OCI-LY1 (cell line): Measurements from ENCODE around the gene PDE9A.

Experiments
- H2AFZ ChIP-seq: fragments of 200-600 bp; sonication (generic), shearing (Covaris generic); 2 replicates; pipeline ENCODE4 v1.6.0; 2014; ENCODE audit warnings: antibody characterized with exemption, mild to moderate bottlenecking, low read length
- H3F3A ChIP-seq: fragments of 200-600 bp; sonication (generic), shearing (Covaris generic); 2 replicates; pipeline ENCODE4 v1.6.0; 2014; ENCODE audit warnings: mild to moderate bottlenecking, antibody characterized with exemption, low read length, moderate library complexity; ENCODE audit not compliant: insufficient read depth
- H3K27ac ChIP-seq: fragments of 200-600 bp; sonication (generic); 2 replicates; pipeline ENCODE4 v1.5.1; 2014; ENCODE audit warnings: low read length, mixed run types, mild to moderate bottlenecking, low read depth; ENCODE audit not compliant: poor library complexity, severe bottlenecking
- H3K27me3 ChIP-seq: fragments of 200-600 bp; sonication (generic); 2 replicates; pipeline ENCODE4 v1.6.0; 2014; ENCODE audit warnings: antibody characterized with exemption, mild to moderate bottlenecking, low read length, moderate library complexity; ENCODE audit not compliant: insufficient read depth
- H3K36me3 ChIP-seq: fragments of 200-600 bp; sonication (generic); 2 replicates; pipeline ENCODE4 v1.6.1; 2014; ENCODE audit warnings: mild to moderate bottlenecking, antibody characterized with exemption, low read length, moderate library complexity, mixed read lengths; ENCODE audit not compliant: insufficient read depth
- H3K4me1 ChIP-seq: fragments of 200-600 bp; sonication (generic); 2 replicates; pipeline ENCODE4 v1.5.1; 2014; ENCODE audit warnings: mild to moderate bottlenecking, low read length, moderate library complexity; ENCODE audit not compliant: insufficient read depth, severe bottlenecking
- H3K4me2 ChIP-seq: fragments of 200-600 bp; sonication (generic), shearing (Covaris generic); 2 replicates; pipeline ENCODE4 v1.6.1; 2014; ENCODE audit warnings: low read length
- H3K4me3 ChIP-seq: fragments of 200-600 bp; sonication (generic); 2 replicates; pipeline ENCODE4 v1.5.1; 2014; ENCODE audit warnings: low read length, low read depth, mild to moderate bottlenecking, mixed read lengths; ENCODE audit not compliant: poor library complexity, severe bottlenecking
- H3K79me2 ChIP-seq: fragments of 200-600 bp; shearing (Covaris generic); 2 replicates; pipeline ENCODE4 v1.6.1; 2016; ENCODE audit warnings: mixed run types, low read length, mixed read lengths; ENCODE audit not compliant: insufficient read depth
- H3K9ac ChIP-seq: fragments of 200-600 bp; sonication (generic), shearing (Covaris generic); 2 replicates; pipeline ENCODE4 v1.6.1; 2014; ENCODE audit warnings: mild to moderate bottlenecking, low read length, mixed read lengths
- H3K9me2 ChIP-seq: fragments of 200-600 bp; sonication (generic), shearing (Covaris generic); 2 replicates; pipeline ENCODE4 v1.6.1; 2014; ENCODE audit warnings: low read depth, mild to moderate bottlenecking, low read length, mixed read lengths
- H3K9me3 ChIP-seq: fragments of 200-600 bp; shearing (Covaris generic); 2 replicates; pipeline ENCODE4 v1.6.1; 2014; ENCODE audit warnings: low read length, mixed read lengths
- H4K20me1 ChIP-seq: fragments of 200-600 bp; sonication (generic), shearing (Covaris generic); 2 replicates; pipeline ENCODE4 v1.6.0; 2016; ENCODE audit warnings: mild to moderate bottlenecking, low read length; ENCODE audit not compliant: insufficient read depth
- EZH2 ChIP-seq: fragments of 200-600 bp; sonication (generic), shearing (Covaris generic); IDR thresholded peaks from 2 replicates; pipeline ENCODE4 v1.8.0; 2017; ENCODE audit warnings: borderline replicate concordance, mixed run types, mild to moderate bottlenecking, antibody characterized with exemption, low read length, moderate library complexity, mixed read lengths
- TF ChIP-seq, protein P1 (sequence below): fragments of 200-600 bp; sonication (generic), shearing (Covaris generic); IDR thresholded peaks from 2 replicates; pipeline ENCODE4 v1.5.1; 2017; ENCODE audit warnings: mild to moderate bottlenecking, antibody characterized with exemption, low read length, moderate library complexity, mixed read lengths

Gene PDE9A

DNA sequence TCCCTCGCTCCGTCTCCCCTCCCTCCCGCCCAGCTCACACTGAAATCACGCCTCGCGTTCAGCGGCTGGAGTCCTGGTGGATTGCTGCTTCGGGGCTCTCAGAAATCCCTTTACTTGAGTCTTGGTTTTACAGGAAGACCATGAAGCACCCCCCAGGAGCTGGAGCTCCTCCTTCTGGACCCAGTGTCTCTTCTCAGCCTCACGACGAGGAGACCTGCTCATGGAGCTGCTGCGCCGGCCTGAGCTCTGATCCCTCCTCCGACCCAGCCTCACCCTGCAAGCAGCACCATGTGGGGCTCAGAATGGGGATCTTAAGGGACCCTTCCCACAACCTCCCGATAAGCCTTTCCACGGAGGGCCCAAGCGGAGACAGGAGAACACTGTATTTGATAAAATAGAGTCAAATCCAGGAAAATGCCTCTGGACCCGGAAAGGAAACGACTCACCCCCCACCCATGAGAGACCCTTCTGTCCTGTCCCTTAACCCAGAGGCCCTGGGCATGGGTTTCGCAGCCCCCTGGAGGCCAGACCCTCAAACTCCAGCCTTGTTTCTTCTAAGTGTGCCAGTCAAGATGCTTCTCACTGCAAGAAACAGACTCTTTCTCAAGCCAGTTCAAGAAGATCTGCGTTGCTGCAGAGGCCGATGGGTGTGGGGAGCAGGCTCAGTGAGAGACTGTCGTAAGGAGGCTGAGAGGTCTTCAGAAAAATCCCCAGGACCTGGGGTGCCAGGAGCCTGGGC, 26.1 kb downstream of the PDE9A start:
- Histone ChIP-seq H3K4me1 (no peaks in the 10 kb centered on the region), H4K20me1 (no peaks in the 10 kb centered on the region), H3K36me3 (no peaks in the 10 kb centered on the region), H3F3A (no peaks in the 10 kb centered on the region), H3K79me2 (no peaks in the 10 kb centered on the region), H3K9me2 (no peaks in the 10 kb centered on the region), H3K4me2 (no peak overlapping the region), H3K9ac (no peak overlapping the region), H3K27ac (no peak overlapping the region), H3K27me3 (peaks cover 20% of the 10 kb centered on the region), H3K4me3 (no peak overlapping the region), H3K9me3 (no peaks in the 10 kb centered on the region), H2AFZ (no peak overlapping the region)
- TF ChIP-seq, protein P1, sequence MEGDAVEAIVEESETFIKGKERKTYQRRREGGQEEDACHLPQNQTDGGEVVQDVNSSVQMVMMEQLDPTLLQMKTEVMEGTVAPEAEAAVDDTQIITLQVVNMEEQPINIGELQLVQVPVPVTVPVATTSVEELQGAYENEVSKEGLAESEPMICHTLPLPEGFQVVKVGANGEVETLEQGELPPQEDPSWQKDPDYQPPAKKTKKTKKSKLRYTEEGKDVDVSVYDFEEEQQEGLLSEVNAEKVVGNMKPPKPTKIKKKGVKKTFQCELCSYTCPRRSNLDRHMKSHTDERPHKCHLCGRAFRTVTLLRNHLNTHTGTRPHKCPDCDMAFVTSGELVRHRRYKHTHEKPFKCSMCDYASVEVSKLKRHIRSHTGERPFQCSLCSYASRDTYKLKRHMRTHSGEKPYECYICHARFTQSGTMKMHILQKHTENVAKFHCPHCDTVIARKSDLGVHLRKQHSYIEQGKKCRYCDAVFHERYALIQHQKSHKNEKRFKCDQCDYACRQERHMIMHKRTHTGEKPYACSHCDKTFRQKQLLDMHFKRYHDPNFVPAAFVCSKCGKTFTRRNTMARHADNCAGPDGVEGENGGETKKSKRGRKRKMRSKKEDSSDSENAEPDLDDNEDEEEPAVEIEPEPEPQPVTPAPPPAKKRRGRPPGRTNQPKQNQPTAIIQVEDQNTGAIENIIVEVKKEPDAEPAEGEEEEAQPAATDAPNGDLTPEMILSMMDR, result no peak
- no peak for TF ChIP-seq EZH2

DNA sequence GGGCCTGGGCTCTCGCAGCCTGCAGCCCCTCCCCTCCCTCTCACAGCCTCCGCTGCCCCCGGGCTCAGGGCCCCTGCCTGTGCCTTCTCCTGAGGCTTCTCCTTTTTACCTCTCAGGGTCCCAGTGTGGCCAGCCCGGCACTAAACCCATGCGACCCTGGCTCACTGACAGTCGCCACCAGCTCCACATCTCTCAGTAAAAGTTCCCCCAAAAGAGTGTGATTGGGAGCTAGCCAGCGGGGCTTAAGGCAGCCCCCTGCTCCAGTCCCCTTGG, 26.6 kb downstream of the PDE9A start:
- no peaks in the 10 kb centered on the region for H4K20me1 ChIP-seq
- H3K9me3 ChIP-seq, result no peaks in the 10 kb centered on the region
- no peak overlapping the region for H2AFZ ChIP-seq
- no peak overlapping the region for H3K4me2 ChIP-seq
- no peaks in the 10 kb centered on the region for H3K36me3 ChIP-seq
- no peaks in the 10 kb centered on the region for H3K9me2 ChIP-seq
- TF ChIP-seq, protein P1, result no peak
- TF ChIP-seq EZH2, result no peak
- H3K79me2 ChIP-seq, result no peaks in the 10 kb centered on the region
- peaks cover 20% of the 10 kb centered on the region for H3K27me3 ChIP-seq
- no peak overlapping the region for H3K27ac ChIP-seq
- H3K9ac ChIP-seq, result no peak overlapping the region
- no peaks in the 10 kb centered on the region for H3F3A ChIP-seq
- H3K4me3 ChIP-seq, result no peak overlapping the region
- no peaks in the 10 kb centered on the region for H3K4me1 ChIP-seq

DNA sequence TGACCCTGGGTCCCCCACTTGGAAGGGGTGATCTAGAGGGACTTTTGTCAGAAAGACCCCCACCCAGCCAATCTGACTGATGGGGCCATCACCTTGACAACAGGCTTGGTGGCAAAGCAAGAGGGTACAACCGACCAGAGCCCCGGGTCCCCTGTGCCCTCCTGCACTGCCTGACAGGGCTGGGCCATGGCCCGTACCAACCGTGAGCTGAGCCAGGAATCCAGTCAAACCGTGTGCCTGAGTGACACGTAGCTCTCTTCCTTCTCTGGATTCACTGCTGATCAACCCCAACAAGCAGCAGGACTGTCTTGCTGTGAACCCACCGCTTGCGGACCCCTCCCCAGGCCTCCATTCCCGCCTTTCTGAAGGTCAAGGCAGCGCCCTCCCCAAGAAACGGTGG, 27.0 kb downstream of the PDE9A start:
- H3K4me2 ChIP-seq, result no peak overlapping the region
- H3F3A ChIP-seq, result no peaks in the 10 kb centered on the region
- no peak overlapping the region for H3K9ac ChIP-seq
- no peaks in the 10 kb centered on the region for H3K9me2 ChIP-seq
- no peaks in the 10 kb centered on the region for H4K20me1 ChIP-seq
- H2AFZ ChIP-seq, result no peak overlapping the region
- H3K4me1 ChIP-seq, result no peaks in the 10 kb centered on the region
- no peaks in the 10 kb centered on the region for H3K9me3 ChIP-seq
- H3K27me3 ChIP-seq, result peaks cover 20% of the 10 kb centered on the region
- no peak overlapping the region for H3K27ac ChIP-seq
- no peaks in the 10 kb centered on the region for H3K36me3 ChIP-seq
- no peaks in the 10 kb centered on the region for H3K79me2 ChIP-seq
- TF ChIP-seq EZH2, result no peak
- TF ChIP-seq, protein P1, result no peak
- H3K4me3 ChIP-seq, result no peak overlapping the region
